OCI-LY3 (cell line): Measurements from ENCODE around the gene FAM107B.

Source experiments
- H2AFZ ChIP-seq: fragments of 200-600, 300-600 bp; shearing (Covaris generic); 2 replicates; pipeline ENCODE4 v1.6.0; 2014; ENCODE audit warnings: antibody characterized with exemption, low read depth, low read length
- H3K27ac ChIP-seq: fragments of 200-600, 300-600 bp; sonication (generic); 2 replicates; pipeline ENCODE4 v1.5.1; 2014; ENCODE audit warnings: mild to moderate bottlenecking, low read length, moderate library complexity, mixed read lengths
- H3K27me3 ChIP-seq: fragments of 200-600, 300-600 bp; sonication (generic); 2 replicates; pipeline ENCODE4 v1.6.1; 2014; ENCODE audit warnings: low read depth, low read length, mixed read lengths
- H3K36me3 ChIP-seq: fragments of 200-600, 300-600 bp; sonication (generic); replicated peaks from 2 replicates; pipeline ENCODE3; 2014; ENCODE audit warnings: low read depth, low read length, mixed read lengths
- H3K4me1 ChIP-seq: fragments of 300-600, 200-600 bp; sonication (generic); 2 replicates; pipeline ENCODE4 v1.6.1; 2014; ENCODE audit warnings: low read length, mixed read lengths
- H3K4me2 ChIP-seq: fragments of 200-600, 300-600 bp; sonication (generic); 2 replicates; pipeline ENCODE4 v1.6.1; 2014; ENCODE audit warnings: low read length, mixed read lengths
- H3K4me3 ChIP-seq: fragments of 300-600, 200-600 bp; sonication (generic); 2 replicates; pipeline ENCODE4 v1.5.1; 2014; ENCODE audit warnings: antibody characterized with exemption, mild to moderate bottlenecking, low read length, moderate library complexity
- H3K79me2 ChIP-seq: fragments of 300-600, 200-600 bp; shearing (Covaris generic); 2 replicates; pipeline ENCODE4 v1.6.1; 2014; ENCODE audit warnings: mild to moderate bottlenecking, low read length, mixed read lengths
- H3K9ac ChIP-seq: fragments of 300-600, 200-600 bp; shearing (Covaris generic); 2 replicates; pipeline ENCODE4 v1.6.0; 2014; ENCODE audit warnings: mild to moderate bottlenecking, low read length, moderate library complexity
- H3K9me3 ChIP-seq: fragments of 200-600, 300-600 bp; shearing (Covaris generic); 2 replicates; pipeline ENCODE4 v1.6.1; 2014; ENCODE audit warnings: low read length, mixed read lengths; ENCODE audit not compliant: insufficient read depth
- H4K20me1 ChIP-seq: fragments of 200-600, 300-600 bp; sonication (generic); 2 replicates; pipeline ENCODE4 v1.6.1; 2016; ENCODE audit warnings: low read length, mixed read lengths; ENCODE audit not compliant: insufficient read depth
- EZH2phosphoT487 ChIP-seq: fragments of 200-600 bp; shearing (Covaris generic); IDR thresholded peaks from 2 replicates; pipeline ENCODE4 v1.6.1; 2018; ENCODE audit warnings: antibody characterized with exemption, mixed run types, low read depth
- TF ChIP-seq, protein P1 (sequence below): fragments of 200-600, 300-600 bp; sonication (generic); IDR thresholded peaks from 2 replicates; pipeline ENCODE4 v1.5.1; 2014; ENCODE audit warnings: antibody characterized with exemption, low read length, low read depth

Gene FAM107B

GRCh38 chr10:14564268-14564744 is 210.4 kb downstream of the FAM107B start:
- H3K27ac ChIP-seq, result no peak overlapping the region
- peaks cover 28% of the 10 kb centered on the region for H3K36me3 ChIP-seq
- H3K4me1 ChIP-seq, result peaks cover 47% of the 10 kb centered on the region
- H3K9me3 ChIP-seq, result no peaks in the 10 kb centered on the region
- H4K20me1 ChIP-seq, result peaks cover 94% of the 10 kb centered on the region
- peak overlapping the region; percentile 48 for H3K4me2 ChIP-seq
- H3K9ac ChIP-seq, result no peak overlapping the region
- peaks cover 98% of the 10 kb centered on the region for H3K79me2 ChIP-seq
- no peaks in the 10 kb centered on the region for H3K27me3 ChIP-seq
- TF ChIP-seq, protein P1, sequence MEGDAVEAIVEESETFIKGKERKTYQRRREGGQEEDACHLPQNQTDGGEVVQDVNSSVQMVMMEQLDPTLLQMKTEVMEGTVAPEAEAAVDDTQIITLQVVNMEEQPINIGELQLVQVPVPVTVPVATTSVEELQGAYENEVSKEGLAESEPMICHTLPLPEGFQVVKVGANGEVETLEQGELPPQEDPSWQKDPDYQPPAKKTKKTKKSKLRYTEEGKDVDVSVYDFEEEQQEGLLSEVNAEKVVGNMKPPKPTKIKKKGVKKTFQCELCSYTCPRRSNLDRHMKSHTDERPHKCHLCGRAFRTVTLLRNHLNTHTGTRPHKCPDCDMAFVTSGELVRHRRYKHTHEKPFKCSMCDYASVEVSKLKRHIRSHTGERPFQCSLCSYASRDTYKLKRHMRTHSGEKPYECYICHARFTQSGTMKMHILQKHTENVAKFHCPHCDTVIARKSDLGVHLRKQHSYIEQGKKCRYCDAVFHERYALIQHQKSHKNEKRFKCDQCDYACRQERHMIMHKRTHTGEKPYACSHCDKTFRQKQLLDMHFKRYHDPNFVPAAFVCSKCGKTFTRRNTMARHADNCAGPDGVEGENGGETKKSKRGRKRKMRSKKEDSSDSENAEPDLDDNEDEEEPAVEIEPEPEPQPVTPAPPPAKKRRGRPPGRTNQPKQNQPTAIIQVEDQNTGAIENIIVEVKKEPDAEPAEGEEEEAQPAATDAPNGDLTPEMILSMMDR, result no peak
- no peak for TF ChIP-seq EZH2phosphoT487
- peak overlapping the region; percentile 13; the same call in 1 of the 2 replicates for H3K4me3 ChIP-seq
- no peak overlapping the region for H2AFZ ChIP-seq

DNA sequence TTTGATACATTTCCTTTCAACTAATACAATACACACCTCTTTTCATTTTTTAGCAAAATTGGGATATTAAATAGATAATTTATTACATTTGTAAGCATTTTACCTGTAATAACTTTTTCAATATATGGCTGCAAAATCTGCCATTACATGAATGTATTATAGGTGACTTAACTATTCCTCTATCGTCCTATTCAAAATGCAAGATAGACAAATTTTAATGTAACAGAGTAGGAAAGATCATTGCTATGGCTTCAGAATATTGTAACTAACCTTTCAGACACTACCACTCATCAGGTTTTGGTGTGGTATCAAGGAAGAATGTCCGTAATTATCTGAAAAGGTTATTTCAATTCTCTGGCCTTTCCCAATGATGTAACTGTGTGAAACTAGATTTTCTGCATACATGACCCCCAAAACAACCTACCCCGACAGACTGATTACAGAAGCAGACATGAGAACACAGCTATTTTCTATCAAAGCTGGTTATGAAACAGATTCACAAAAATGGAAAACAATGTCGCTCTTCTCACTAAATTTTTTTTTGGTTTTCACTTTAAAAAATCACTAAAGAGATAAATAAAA is 211.2 kb downstream of the FAM107B start:
- no peak overlapping the region for H3K27ac ChIP-seq
- no peaks in the 10 kb centered on the region for H3K9me3 ChIP-seq
- H3K79me2 ChIP-seq, result peaks cover 98% of the 10 kb centered on the region
- H3K4me1 ChIP-seq, result peaks cover 50% of the 10 kb centered on the region
- H3K36me3 ChIP-seq, result peaks cover 26% of the 10 kb centered on the region
- H4K20me1 ChIP-seq, result peaks cover 94% of the 10 kb centered on the region
- no peak overlapping the region for H3K9ac ChIP-seq
- TF ChIP-seq, protein P1, result no peak
- TF ChIP-seq EZH2phosphoT487, result no peak
- peak overlapping the region; percentile 48 for H3K4me2 ChIP-seq
- no peak overlapping the region for H2AFZ ChIP-seq
- H3K4me3 ChIP-seq, result no peak overlapping the region
- no peaks in the 10 kb centered on the region for H3K27me3 ChIP-seq

DNA sequence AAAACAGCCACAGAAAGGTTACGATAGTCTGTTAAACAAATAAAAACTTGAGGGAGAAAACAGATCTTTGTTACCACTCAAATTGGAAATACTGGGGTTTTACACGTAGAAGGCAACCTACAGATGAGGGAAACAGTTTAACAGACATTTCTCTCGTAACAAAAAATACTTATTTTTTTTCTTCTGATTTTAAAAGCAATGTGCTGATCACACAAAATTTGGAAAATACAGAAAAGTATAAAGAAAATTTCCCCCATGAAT is 211.7 kb downstream of the FAM107B start:
- Histone ChIP-seq H3K4me2 (no peak overlapping the region), H3K4me3 (no peak overlapping the region), H3K36me3 (peaks cover 24% of the 10 kb centered on the region), H3K9ac (no peak overlapping the region), H3K27ac (no peak overlapping the region), H4K20me1 (peaks cover 94% of the 10 kb centered on the region), H3K27me3 (no peaks in the 10 kb centered on the region), H3K79me2 (peaks cover 98% of the 10 kb centered on the region), H3K9me3 (no peaks in the 10 kb centered on the region), H3K4me1 (peaks cover 50% of the 10 kb centered on the region), H2AFZ (no peak overlapping the region)
- TF ChIP-seq, protein P1, result no peak
- TF ChIP-seq EZH2phosphoT487, result no peak

DNA sequence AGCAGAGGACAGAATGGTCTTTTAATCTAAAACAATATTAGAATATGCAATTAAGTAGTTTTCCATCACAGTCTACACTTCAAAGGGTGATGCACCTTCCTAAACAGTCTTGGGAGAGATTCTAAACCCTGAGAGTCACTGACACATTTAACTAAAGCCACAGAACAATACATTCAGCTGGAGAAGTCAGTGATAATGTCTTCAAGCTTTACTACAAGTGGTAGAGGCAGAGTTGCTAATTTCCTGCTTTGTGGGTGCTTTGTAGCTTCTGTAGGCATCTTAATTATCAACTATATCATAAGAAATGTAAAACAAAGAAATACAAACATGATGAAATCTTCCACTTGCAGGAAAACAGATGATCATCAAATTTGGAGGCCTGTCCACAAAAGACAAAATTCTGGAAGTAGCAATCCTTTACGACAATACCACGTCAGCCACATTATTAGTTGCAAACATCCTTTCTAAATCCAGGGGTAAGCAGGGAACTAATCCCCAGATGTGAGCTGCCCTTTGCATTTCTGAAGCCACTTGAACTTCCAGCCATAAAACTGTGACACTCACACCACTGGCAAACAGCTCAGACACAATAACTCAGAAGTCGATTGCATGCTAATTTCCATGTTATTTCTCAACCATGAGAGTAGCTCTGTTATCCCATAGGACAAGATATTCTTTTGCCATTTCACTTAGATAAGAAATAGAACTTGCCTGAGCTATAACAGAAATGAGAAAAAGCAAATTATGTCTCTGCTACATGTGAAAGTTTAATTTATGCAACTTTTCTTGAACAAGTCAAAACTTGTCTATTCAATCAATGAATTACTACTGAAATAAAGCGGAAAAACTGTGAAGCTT is 212.2 kb downstream of the FAM107B start:
- Histone ChIP-seq H3K36me3 (peaks cover 18% of the 10 kb centered on the region), H3K4me3 (no peak overlapping the region), H3K4me1 (peaks cover 52% of the 10 kb centered on the region), H3K79me2 (peaks cover 98% of the 10 kb centered on the region), H2AFZ (no peak overlapping the region), H4K20me1 (peaks cover 94% of the 10 kb centered on the region), H3K27me3 (no peaks in the 10 kb centered on the region), H3K4me2 (no peak overlapping the region), H3K9me3 (no peaks in the 10 kb centered on the region), H3K27ac (no peak overlapping the region), H3K9ac (no peak overlapping the region)
- no peak for TF ChIP-seq EZH2phosphoT487
- TF ChIP-seq, protein P1, result no peak
